Panc1 (cell line): ENCODE measurements around the gene GPM6B. TPM values are rescaled to one million over a fixed set of nuclear protein-coding genes. Genes with fewer than 3 reads are reported as not detected.

ENCODE experiments used
- ATAC-seq: fragments of 200-7000 bp; cut with Tn5 transposase; 2 replicates; pipeline ENCODE4 v1.9.1; 2020; ENCODE audit warnings: mild to moderate bottlenecking, moderate library complexity
- BruUV-seq: library from RNA; stranded (reverse); fragments of 400-500 nt; replicated peaks from 2 replicates; lab custom pipeline; 2021; lab: Mats Ljungman, UMichigan
- CTCF ChIA-PET: fragments of 300-600 bp; sonication (Branson Sonifier 250); formaldehyde crosslinking; loops from one replicate; lab custom pipeline; 2022; ENCODE audit warnings: antibody characterized with exemption; lab: Charles Lee
- POLR2A ChIA-PET: fragments of 300-600 bp; sonication (Branson Sonifier 250); formaldehyde crosslinking; loops from one replicate; lab custom pipeline; 2022; ENCODE audit warnings: antibody characterized with exemption; lab: Charles Lee
- DNase-seq: peaks from one replicate; pipeline ENCODE4 v3.0.0-alpha.2; 2010; ENCODE audit warnings: low read depth, low spot score
- H3K27ac ChIP-seq: 2 replicates; pipeline ENCODE4 v1.5.1; 2011; ENCODE audit warnings: mild to moderate bottlenecking, low read length, inconsistent platforms
- H3K27me3 ChIP-seq: fragments of 200-500 bp; sonication (Bioruptor generic); 2 replicates; pipeline ENCODE4 v1.6.0; 2014; ENCODE audit warnings: low read length, inconsistent platforms; ENCODE audit not compliant: control insufficient read depth, insufficient read depth
- H3K36me3 ChIP-seq: fragments of 200-500 bp; sonication (Bioruptor generic); 2 replicates; pipeline ENCODE4 v1.5.1; 2014; ENCODE audit warnings: inconsistent platforms, mild to moderate bottlenecking, low read length, moderate library complexity; ENCODE audit not compliant: control insufficient read depth, insufficient read depth
- H3K4me1 ChIP-seq: 2 replicates; pipeline ENCODE4 v1.5.1; 2011; ENCODE audit warnings: inconsistent platforms, mild to moderate bottlenecking, low read length, moderate library complexity; ENCODE audit not compliant: control insufficient read depth, insufficient read depth
- H3K4me3 ChIP-seq, 2 experiments: 2 replicates each; pipeline ENCODE4 v1.5.1; 2011 to 2012; ENCODE audit warnings: low read depth in 2 of 2, low read length in 2 of 2, mild to moderate bottlenecking in 2 of 2, inconsistent platforms in 1 of 2, moderate library complexity in 1 of 2
- H3K9me3 ChIP-seq: fragments of 200-500 bp; sonication (Bioruptor generic); 2 replicates; pipeline ENCODE4 v1.5.1; 2014; ENCODE audit warnings: low read depth, mild to moderate bottlenecking, inconsistent platforms, low read length, moderate library complexity; ENCODE audit not compliant: control insufficient read depth, insufficient read depth
- CTCF ChIP-seq: fragments of 450-650 bp; IDR thresholded peaks from 2 replicates; pipeline ENCODE4 v1.5.1; 2017; ENCODE audit warnings: mild to moderate bottlenecking
- POLR2AphosphoS5 ChIP-seq: IDR thresholded peaks from 2 replicates; pipeline ENCODE4 v1.6.1; 2012; ENCODE audit warnings: mild to moderate bottlenecking, low read depth, low read length, moderate library complexity
- SIN3A ChIP-seq: IDR thresholded peaks from 2 replicates; pipeline ENCODE4 v1.6.1; 2012; ENCODE audit warnings: low read depth, mild to moderate bottlenecking, low read length, moderate library complexity, borderline replicate concordance; ENCODE audit not compliant: insufficient read depth
- TCF7L2 ChIP-seq: IDR thresholded peaks from 2 replicates; pipeline ENCODE4 v1.6.1; 2011; ENCODE audit warnings: mild to moderate bottlenecking, low read depth, low read length, inconsistent platforms
- in situ Hi-C: cut with HindIII; loops from 2 replicates; pipeline ENCODE4 v1.10.0; 2016; ENCODE audit warnings: low sequenced_read_pairs, low pct_unique_long_range_greater_than_20kb
- intact Hi-C: fragments of 100-400 bp; cut with micrococcal nuclease; formaldehyde crosslinking; loops from one replicate; pipeline ENCODE4 v1.10.0; 2022; ENCODE audit not compliant: unreplicated experiment
- total RNA-seq: library from RNA; stranded (reverse); gene quantifications from one replicate; pipeline ENCODE4 v1.2.1, GENCODE V29; 2021; ENCODE audit not compliant: unreplicated experiment
- TF ChIP-seq, protein P1 (sequence below), 2 experiments: IDR thresholded peaks; 2 replicates each; pipeline ENCODE4 v1.6.1; 2011 to 2012; ENCODE audit warnings: low read depth in 2 of 2, control low read depth in 1 of 2, low read length in 1 of 2, mild to moderate bottlenecking in 1 of 2, moderate library complexity in 1 of 2; ENCODE audit not compliant: insufficient read depth in 1 of 2

Gene GPM6B
- total RNA-seq, 1 experiment from 2014 or later: not detected

- Histone ChIP-seq H3K27ac (no peak overlapping the region), H3K4me3 (no peak overlapping the region), H3K36me3 (no peaks in the 10 kb centered on the region), H3K4me1 (no peaks in the 10 kb centered on the region), H3K27me3 (no peaks in the 10 kb centered on the region), H3K9me3 (no peaks in the 10 kb centered on the region)
- no peak for DNase-seq
- in situ Hi-C loops: no loop called here
- intact Hi-C loops: no loop called here
- POLR2A ChIA-PET: no interaction called here
- TF ChIP-seq TCF7L2 (no peak), POLR2AphosphoS5 (no peak)
- CTCF ChIA-PET: no interaction called here
- ATAC-seq: no peak
- BruUV-seq: no TSS peak
Observed at GRCh38 chrX:13824746-13825145, 7.9 kb upstream of the GPM6B start.

DNA sequence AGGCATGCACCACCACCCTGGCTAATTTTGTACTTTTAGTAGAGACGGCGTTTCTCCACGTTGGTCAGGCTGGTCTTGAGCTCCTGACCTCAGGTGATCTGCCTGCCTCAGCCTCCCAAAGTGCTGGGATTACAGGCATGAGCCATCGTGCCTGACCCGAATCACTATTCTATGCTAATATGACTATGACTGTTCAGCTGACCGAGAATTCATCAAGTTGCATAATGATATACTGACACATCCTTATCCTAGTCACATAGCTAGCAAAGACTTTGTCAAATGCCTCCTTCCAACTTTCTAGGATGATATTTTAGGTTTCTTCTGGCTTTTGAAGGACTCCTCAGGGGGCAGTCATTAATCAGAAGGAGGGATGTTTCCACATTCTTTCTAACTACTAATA lies 4.8 kb upstream of the GPM6B start:
- ATAC-seq (no peak), DNase-seq (no peak)
- H3K4me3 ChIP-seq: no peak overlapping the region
- no peaks in the 10 kb centered on the region for H3K4me1 ChIP-seq
- ChIA-PET CTCF (no interaction called here), POLR2A (no interaction called here)
- in situ Hi-C loops (no loop called here), intact Hi-C loops (no loop called here)
- no peak overlapping the region for H3K27ac ChIP-seq
- H3K9me3 ChIP-seq: no peaks in the 10 kb centered on the region
- no TSS peak for BruUV-seq
- no peaks in the 10 kb centered on the region for H3K36me3 ChIP-seq
- no peaks in the 10 kb centered on the region for H3K27me3 ChIP-seq
- TF ChIP-seq TCF7L2 (no peak), CTCF (no peak), SIN3A (no peak), POLR2AphosphoS5 (no peak)
- TF ChIP-seq, protein P1, sequence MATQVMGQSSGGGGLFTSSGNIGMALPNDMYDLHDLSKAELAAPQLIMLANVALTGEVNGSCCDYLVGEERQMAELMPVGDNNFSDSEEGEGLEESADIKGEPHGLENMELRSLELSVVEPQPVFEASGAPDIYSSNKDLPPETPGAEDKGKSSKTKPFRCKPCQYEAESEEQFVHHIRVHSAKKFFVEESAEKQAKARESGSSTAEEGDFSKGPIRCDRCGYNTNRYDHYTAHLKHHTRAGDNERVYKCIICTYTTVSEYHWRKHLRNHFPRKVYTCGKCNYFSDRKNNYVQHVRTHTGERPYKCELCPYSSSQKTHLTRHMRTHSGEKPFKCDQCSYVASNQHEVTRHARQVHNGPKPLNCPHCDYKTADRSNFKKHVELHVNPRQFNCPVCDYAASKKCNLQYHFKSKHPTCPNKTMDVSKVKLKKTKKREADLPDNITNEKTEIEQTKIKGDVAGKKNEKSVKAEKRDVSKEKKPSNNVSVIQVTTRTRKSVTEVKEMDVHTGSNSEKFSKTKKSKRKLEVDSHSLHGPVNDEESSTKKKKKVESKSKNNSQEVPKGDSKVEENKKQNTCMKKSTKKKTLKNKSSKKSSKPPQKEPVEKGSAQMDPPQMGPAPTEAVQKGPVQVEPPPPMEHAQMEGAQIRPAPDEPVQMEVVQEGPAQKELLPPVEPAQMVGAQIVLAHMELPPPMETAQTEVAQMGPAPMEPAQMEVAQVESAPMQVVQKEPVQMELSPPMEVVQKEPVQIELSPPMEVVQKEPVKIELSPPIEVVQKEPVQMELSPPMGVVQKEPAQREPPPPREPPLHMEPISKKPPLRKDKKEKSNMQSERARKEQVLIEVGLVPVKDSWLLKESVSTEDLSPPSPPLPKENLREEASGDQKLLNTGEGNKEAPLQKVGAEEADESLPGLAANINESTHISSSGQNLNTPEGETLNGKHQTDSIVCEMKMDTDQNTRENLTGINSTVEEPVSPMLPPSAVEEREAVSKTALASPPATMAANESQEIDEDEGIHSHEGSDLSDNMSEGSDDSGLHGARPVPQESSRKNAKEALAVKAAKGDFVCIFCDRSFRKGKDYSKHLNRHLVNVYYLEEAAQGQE (IDR thresholded peaks at IDR 0.05; ENCODE audit: insufficient read depth in 1 of 2, low read depth in 2 of 2, low read length in 1 of 2): no peak

GRCh38 chrX:13816176-13816575 lies 717 bp downstream of the GPM6B start:
- no peak for ATAC-seq
- no peaks in the 10 kb centered on the region; the same call in 1 of the 2 replicates for H3K36me3 ChIP-seq
- DNase-seq: no peak
- in situ Hi-C loops: no loop called here
- no peak overlapping the region for H3K27ac ChIP-seq
- ChIA-PET POLR2A (no interaction called here), CTCF (no interaction called here)
- H3K27me3 ChIP-seq: no peaks in the 10 kb centered on the region; the same call in 1 of the 2 replicates
- TF ChIP-seq, protein P1 (IDR thresholded peaks at IDR 0.05; ENCODE audit: insufficient read depth in 1 of 2, low read depth in 2 of 2, low read length in 1 of 2): no peak
- TF ChIP-seq POLR2AphosphoS5: no peak
- no peak for TF ChIP-seq SIN3A
- TF ChIP-seq TCF7L2: no peak
- TF ChIP-seq CTCF: no peak
- no peak overlapping the region for H3K4me3 ChIP-seq
- no TSS peak for BruUV-seq
- no peaks in the 10 kb centered on the region for H3K9me3 ChIP-seq
- no peaks in the 10 kb centered on the region for H3K4me1 ChIP-seq
- intact Hi-C loops: no loop called here
